GM18519 (cell line): Measurements from ENCODE around the gene CST11.
"Not testable (repeated sequence)": the region's sequence is repeated elsewhere in the genome, so short reads cannot be mapped to it uniquely, and the experiment has no call there.

Experiments used
- ATAC-seq: cut with Tn5 transposase; IDR thresholded peaks from one replicate; pipeline ENCODE4 v1.9.1; 2021; ENCODE audit warnings: mild to moderate bottlenecking, moderate library complexity; ENCODE audit not compliant: unreplicated experiment, low FRiP score

CST11 gene

GRCh38 chr20:23452776-23453175 is at the start of gene CST11:
Gene CST11 (minus strand): TSS chr20:23452876. CDS start chr20:23452811, 65 bp downstream.
- ATAC-seq, result no peak

- ATAC-seq, result no peak
These were observed 49.2 kb upstream of the CST11 start for GRCh38 chr20:23501926-23502325.

- ATAC-seq, result no peak
These were observed 44.9 kb upstream of the CST11 start for GRCh38 chr20:23497536-23497935.

GRCh38 chr20:23493172-23493772 is 40.6 kb upstream of the CST11 start:
- ATAC-seq, result no peak

GRCh38 chr20:23492292-23492691 is 39.6 kb upstream of the CST11 start:
- ATAC-seq, result no peak

GRCh38 chr20:23490817-23491216 is 38.1 kb upstream of the CST11 start, which contains the start of gene CST8:
Gene CST8 (plus strand): TSS chr20:23491117. CDS start chr20:23491668, 551 bp downstream.
- no peak for ATAC-seq

- ATAC-seq, result no peak
These were observed 36.3 kb upstream of the CST11 start for GRCh38 chr20:23488996-23489395.

GRCh38 chr20:23488470-23488869 is 35.8 kb upstream of the CST11 start:
- no peak for ATAC-seq

GRCh38 chr20:23484081-23484480 is 31.4 kb upstream of the CST11 start:
- no peak for ATAC-seq

GRCh38 chr20:23482138-23482537 is 29.5 kb upstream of the CST11 start:
- ATAC-seq, result no peak

GRCh38 chr20:23479043-23479442 is 26.4 kb upstream of the CST11 start:
- no peak for ATAC-seq

- no peak for ATAC-seq
These were observed 24.5 kb upstream of the CST11 start for GRCh38 chr20:23477223-23477622.

GRCh38 chr20:23476015-23476754 is 23.5 kb upstream of the CST11 start:
- no peak for ATAC-seq

- no peak for ATAC-seq
These were observed 22.7 kb upstream of the CST11 start for GRCh38 chr20:23475395-23475794.

- not testable (repeated sequence) for ATAC-seq
These were observed 20.6 kb upstream of the CST11 start for GRCh38 chr20:23473293-23473692.

- ATAC-seq, result not testable (repeated sequence)
These were observed 19.6 kb upstream of the CST11 start for GRCh38 chr20:23472306-23472705.

- ATAC-seq, result not testable (repeated sequence)
These were observed 14.3 kb upstream of the CST11 start for GRCh38 chr20:23466961-23467360.

GRCh38 chr20:23461180-23461579 is 8.5 kb upstream of the CST11 start:
- ATAC-seq, result no peak

GRCh38 chr20:23459461-23460150 is 6.9 kb upstream of the CST11 start:
- no peak for ATAC-seq

- ATAC-seq, result no peak
These were observed 4.2 kb upstream of the CST11 start for GRCh38 chr20:23456873-23457272.

- ATAC-seq, result no peak
These were observed 3.7 kb upstream of the CST11 start for GRCh38 chr20:23456409-23456808.
